SK-N-DZ (cell line): ENCODE data around the gene NUDT1.

Experiments
- DNase-seq: peaks from one replicate; pipeline ENCODE4 v3.0.0-alpha.2; 2015; ENCODE audit warnings: low spot score

Gene NUDT1

GRCh38 chr7:2248984-2249694, 7.1 kb downstream of the NUDT1 start:
- DNase-seq = no peak

DNA sequence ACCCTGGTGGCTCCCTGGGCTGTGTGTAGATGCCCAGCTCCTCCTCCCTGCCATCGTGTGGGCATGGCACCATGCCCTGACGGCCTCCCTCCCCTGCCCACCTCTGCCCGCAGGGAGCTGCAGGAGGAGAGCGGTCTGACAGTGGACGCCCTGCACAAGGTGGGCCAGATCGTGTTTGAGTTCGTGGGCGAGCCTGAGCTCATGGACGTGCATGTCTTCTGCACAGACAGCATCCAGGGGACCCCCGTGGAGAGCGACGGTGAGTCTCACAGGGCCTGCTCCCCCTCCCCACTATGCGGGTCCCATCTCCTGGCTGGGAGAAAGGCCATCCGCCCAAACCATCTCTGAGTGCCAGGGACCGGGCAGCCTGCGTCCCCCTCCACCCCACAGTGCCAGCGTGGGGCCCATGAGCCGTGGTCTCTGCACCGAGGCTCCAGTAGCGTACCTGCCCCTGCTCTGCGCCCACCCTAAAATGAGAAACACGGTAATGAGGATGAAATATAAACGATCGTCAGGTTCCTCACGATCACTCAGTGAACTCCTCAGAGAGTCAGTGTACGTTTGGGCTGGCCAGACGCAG, 7.8 kb downstream of the NUDT1 start:
- DNase-seq = no peak

DNA sequence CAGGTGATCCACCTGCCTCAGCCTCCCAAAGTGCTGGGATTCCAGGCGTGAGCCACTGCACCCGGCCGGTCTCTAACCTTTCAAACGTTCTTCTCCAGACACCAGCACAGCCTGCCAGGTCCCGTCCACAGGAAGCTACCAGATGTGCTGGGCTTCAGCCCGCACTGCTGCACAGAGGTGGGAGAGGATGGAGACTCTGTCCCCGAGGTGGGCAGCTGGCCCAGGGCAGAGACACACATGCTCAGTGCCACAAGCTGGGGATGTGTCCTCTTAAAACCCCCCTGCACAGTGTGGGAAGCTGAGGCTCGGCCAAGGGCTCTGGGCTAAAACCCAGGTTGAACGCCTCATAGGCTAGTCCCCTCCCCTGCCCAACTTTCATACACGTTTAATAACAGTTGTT, 9.4 kb downstream of the NUDT1 start:
- DNase-seq = no peak

DNA sequence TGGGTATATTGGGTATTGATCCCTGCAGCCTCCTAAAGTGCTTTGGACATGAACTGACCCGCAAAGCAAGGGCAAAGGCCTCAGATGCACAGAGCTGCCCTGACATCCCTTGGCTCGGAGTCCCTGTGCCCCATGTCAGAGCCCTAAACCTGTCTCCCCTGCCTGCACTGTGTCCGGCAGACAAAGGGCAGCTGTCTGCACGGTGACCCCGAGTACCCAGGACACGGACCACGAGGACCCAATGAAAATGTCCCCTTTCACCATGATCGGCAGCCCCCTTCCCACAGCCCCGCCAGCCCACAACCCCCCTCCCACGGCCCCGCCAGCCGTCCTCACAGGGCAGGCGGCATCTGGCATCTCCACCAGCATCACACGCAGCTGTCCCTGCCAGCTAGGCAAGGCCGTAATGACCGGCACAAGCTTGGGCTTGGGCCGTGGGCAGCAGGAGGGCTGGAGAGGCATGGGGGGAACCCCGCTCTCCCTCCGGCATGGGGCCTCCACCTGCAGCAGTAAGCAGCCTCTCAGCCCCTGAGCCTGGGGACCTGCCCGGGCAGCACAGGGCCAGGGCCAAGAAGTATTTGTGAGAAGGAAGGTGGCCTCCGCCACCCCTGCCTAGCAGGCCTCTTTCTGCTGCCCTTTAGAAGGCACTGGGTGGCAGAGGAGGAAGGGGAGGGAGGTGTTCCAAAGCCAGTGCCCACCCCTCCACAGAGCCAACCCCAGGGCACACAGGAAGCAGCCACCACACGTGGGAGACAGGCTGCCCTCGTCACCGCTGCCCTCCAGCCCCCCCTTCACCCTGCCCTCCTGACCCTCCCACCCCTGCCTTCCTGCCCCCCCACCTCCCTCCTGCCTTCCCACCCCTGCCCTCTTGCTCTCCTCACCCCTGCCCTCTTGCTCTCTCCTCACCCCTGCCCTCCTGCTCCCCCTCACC, 10.1 kb downstream of the NUDT1 start:
- DNase-seq = no peak

DNA sequence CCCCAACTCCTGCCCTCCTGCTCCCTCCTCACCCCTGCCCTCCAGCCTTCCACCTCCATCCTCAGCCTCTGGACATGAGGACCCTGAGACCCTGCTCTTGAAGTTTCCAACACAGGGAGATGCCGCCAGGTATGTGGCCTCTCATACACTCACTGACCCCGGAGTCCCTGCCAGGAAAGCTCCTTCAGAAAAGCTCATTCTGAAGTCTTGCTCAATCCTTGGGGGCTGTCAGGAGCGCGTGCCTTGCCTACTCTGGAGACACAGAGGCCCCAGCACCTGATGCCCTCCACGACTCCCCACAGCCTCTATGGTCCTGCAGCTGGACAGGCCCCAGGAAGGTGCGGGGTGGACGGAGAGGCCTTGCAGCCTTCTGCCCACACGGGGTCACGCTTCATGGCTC, 11.0 kb downstream of the NUDT1 start:
- DNase-seq = no peak

- no peak for DNase-seq
Measured at GRCh38 chr7:2253525-2254244, 11.7 kb downstream of the NUDT1 start.

DNA sequence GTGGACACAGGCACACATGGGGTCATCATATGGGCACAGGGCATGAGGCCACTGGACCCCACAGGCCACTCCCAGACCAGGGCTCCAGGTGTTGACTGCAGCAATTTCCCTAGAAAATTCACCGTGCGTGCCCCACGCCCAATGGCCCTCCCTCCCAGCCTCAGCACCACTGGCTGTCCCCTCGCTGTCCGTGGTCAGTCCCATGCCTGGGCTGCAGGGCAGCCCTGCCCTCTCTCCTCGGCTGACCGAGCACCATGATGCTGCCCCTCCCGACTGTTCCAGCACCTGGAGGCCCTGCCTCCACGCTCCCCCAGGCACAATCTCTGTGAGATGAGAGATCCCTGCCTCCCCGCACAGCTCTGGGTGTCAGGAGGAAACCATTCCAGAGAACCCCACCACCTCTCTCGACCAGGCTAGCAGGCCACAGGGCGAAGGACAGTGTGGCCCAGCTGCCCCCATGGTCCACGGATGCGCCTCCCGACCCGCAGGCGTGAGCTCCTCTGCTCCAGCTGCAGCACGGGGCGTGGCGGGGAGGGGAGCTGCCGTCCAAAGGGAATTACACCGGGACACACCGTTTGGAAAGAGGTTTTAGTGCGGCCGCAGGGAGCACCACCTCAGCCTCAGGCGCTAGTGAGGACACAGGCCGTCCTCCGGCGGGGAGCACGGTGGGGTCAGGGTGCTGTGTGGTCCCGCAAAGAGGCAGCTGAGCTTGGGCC, 12.6 kb downstream of the NUDT1 start:
- no peak for DNase-seq

DNA sequence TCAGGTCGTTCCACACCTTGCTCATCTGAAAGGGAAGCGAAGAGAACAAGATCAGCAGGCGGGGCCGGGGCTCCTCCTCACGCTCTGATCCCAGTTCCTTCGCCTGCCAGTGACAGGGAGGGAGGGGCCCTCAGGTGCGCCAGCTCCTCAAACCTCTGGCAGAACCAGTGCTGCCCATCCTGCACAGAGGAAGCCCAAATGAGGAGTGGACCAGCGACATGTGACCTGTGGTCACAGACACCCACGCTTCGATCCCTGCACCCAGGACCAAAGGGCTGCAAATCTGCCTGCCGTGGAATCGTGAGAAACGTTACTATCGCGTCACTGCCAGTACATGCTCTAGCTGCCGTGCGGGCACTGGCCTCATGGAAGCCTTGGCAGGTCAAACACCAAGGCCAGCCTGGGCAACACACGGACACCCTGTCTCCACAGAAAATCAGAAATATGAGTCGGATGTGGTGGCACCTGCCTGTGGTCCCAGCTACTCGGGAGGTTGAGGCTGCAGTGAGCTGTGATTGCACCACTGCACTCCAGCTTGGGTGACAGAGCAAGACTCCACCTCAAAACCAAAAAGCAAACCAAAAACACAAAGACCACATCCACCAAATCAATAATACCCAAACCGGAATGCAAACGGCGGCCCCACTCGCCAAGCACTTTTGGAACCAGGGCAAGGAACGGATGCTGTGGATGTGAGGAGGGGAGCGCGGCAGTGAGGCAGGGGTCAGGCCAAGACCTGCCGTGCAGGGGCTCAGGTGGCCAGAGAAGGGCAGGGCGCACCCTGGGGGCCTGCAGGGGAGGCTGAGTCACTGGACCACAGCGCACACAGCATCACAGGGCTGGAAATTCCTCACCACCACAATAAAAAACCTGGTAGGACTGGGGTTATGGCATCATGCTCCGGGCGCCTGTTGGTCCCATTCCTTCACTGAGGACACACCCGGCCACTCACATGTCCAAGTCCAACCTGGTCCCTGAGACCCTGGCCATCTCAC, 13.4 kb downstream of the NUDT1 start:
- DNase-seq = no peak

DNA sequence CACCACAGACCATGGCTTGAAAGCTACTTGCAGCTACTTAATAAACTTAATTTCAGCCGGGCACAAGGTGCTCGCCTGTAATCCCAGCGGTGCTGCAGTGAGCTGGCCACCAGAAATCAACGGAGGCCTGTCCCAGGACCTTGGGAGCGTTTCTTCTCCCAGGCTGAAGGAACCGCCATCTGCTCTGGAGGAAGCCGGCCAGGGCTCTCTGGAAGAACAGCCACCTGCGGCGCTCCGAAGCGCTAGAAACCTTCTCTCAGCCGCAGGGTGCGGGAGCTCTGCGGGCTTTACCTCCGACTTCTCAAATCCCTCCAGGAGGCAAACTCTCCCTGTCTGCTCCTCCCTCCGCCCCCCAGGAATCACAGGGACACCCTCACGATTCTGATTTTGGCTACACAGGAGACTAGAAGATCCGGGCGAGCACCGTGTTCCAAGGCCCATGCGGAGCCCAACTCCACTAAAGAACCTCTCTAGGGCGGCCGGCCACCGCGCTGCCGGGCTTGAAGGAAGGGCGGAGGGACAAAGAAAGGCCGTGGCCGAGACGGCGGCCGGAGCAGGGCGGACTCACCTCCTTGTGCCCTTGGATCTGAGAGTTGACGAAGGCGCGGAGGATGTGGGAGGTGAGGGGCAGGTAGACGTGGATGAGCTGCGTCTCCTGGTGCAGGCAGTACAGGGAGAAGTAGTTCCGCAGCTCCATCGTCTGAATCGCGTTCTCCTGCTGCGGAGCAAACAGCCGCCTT, 14.4 kb downstream of the NUDT1 start:
- no peak for DNase-seq

DNA sequence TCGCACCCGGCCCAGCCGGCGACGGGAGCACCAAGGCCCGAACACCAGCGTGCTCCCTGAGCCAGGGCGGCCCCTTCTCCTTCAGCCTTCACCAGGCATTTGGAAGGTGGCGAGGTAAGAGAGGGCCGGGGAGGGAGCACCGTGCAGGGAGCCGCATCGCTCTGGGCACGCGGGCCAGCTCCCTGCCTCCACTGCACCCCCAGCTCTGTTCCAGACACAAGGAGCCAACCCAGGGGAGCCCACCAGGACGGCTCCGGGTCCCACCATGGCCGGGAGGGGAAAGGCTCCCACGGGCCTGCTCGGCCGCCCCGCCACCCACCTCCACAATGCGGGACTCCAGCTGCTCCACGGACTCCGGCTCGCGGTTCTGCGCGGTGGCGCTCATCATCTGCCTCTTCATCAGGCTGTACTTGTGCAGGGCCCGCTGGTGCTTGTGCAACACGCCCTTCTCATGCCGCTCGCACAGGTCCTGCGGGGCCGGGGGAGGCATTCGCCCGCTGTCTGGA, 15.1 kb downstream of the NUDT1 start:
- no peak for DNase-seq

GRCh38 chr7:2257651-2258050, 15.6 kb downstream of the NUDT1 start:
- no peak for DNase-seq

DNA sequence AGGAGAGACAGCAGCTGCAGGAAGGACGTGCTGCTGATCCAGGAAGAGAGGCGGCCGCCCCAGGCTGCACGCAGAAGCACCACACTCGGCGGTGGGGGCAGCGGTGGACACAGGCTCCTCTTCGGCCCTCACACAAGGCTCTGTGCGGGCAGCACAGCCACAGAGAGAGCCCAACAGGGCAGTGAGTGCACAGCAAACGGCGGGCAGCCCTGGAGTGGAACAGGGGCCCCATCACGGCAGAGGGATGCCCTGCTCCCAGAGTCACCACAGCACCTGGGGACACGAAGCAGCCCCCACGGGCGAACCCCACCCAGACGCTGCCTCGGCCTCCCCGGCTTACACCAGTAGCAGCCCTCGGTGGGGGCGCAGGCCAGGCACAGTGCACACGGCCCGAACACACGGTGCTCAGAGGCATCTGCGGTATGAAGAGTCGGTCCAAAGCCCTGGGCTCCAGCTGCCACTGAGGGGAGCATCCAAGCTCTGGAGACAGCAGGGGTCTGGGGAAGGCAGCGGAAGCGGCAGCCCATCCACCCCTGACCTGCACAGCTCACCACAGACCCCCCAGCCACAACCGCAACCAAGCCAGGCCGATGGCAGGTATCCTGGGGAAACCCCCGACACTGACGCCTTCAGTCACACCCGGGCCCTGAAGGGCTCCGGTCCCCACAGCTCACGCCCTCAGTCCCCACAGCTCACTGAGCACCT, 16.8 kb downstream of the NUDT1 start:
- no peak for DNase-seq

- no peak for DNase-seq
Measured at GRCh38 chr7:2259480-2259879, 17.5 kb downstream of the NUDT1 start.

DNA sequence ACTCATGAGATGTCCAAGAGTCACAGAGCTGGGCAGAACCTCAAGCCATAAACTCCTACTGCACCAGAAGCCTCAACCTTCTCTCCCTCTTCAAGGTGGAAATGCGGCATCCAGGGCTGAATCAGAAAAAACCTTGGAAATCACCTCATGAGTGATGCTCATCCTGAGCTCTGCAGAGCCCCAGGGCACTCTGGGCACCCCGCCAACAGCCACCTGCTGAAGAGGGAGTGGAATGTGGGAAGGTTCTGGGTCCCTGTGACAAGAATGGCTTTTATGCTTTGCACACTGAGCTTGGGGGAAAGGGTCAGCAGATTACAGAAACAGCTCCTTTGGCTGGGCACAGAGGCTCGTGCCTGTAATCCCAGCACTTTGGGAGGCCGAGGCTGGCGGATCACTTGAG, 18.8 kb downstream of the NUDT1 start:
- no peak for DNase-seq

DNA sequence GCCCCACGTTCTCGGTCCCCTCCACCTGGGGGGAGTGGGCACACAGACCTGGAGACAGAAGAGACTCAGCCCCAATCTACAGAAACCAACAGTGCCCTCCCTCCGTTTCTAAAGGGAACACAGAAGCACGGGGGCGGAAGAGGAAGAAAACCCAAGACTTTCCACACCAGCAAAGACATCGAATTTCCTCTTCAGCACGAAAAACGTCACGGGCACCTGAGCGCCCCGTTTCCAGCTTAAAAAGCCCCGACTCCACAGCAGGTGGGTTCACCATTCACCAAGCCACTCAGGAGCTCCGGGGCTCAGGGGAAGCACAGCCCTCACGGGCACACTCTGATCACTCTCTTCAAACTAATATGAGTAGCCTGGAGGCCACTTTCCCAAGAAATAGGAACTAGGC, 19.6 kb downstream of the NUDT1 start:
- DNase-seq = no peak

DNA sequence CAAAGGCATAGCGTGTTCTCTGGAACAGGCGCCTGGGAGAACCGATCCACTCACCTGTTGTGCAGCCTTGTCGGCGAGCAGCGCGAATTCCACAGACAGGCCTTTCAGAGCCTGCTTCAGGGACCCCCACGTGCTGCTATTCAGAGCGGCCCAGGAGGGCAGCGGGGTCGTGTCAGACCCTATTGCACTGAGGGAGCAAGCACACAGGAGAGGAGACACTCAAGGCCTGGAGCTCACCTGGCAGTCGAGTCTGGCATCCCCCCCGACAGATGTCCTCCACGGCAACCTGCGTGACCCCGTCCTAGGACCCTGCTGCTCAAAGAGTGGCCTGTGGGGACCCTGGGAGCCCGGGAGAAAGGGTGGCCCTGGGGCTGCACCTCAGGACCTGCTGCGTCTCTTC, 21.1 kb downstream of the NUDT1 start:
- no peak for DNase-seq

DNA sequence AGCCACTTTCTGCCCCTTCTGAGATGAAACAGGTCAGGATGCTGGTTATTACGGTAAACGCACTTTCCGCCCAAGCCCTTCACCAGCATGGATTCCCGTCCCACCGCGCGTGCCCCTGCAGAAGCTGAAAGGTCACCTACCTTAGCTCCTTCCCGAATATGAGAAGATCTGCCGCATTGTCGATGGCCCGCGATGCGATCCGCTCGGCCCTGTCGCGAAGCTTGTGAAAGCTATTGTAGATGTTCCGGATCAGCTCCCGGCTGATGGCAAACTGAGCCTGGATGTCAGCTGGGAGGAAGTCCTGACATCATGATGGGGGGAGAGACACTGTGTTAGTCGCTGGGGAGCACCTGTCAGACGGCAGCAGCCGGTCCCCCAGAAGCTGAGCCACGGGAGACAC, 22.1 kb downstream of the NUDT1 start:
- DNase-seq = no peak

DNA sequence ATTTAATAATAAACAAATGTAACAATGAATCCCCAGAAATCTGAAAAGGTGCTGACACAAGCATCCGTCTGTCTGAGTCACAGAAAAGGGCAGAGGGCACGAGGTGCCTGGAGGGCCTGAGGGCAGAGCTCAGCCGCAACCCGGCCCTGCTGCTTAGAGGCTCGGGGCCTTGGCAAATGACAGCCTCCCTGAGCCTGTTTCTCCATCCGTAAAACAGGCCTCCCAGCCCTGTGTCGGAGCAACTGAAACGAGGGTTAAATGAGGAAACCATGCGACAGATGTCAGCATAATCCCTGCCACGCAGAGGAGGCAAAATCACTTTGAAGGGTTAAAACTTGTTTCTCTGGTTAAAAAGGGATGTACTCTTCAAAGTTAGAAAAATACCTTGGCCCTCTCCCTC, 24.9 kb downstream of the NUDT1 start:
- no peak for DNase-seq
